Liver (tissue), 3 donors: ENCODE measurements around the gene DCN.

Experiments
- ATF3 ChIP-seq: IDR thresholded peaks from 2 replicates; pipeline ENCODE4 v1.6.1; 2016; ENCODE audit warnings: antibody characterized with exemption
- EGR1 ChIP-seq, 2 donors: IDR thresholded peaks; 2 replicates each; pipeline ENCODE4 v1.6.1; 2016 to 2018; ENCODE audit warnings: antibody characterized with exemption in 2 of 2, low read depth in 2 of 2
- GABPA ChIP-seq, 2 donors: IDR thresholded peaks in 1 of 2; conservative IDR thresholded peaks in 1 of 2; 2 replicates each; pipeline ENCODE4 v1.6.1; 2016; ENCODE audit warnings: antibody characterized with exemption in 2 of 2, mild to moderate bottlenecking in 1 of 2, moderate library complexity in 1 of 2
- HNF4G ChIP-seq: IDR thresholded peaks from 2 replicates; pipeline ENCODE4 v1.6.1; 2016; ENCODE audit warnings: antibody characterized with exemption
- JUND ChIP-seq, 2 donors: IDR thresholded peaks; 2 replicates each; pipeline ENCODE4 v1.6.1; 2016; ENCODE audit warnings: antibody characterized with exemption in 2 of 2
- MAX ChIP-seq: IDR thresholded peaks from 2 replicates; pipeline ENCODE4 v1.6.1; 2016; ENCODE audit warnings: antibody characterized with exemption
- RAD21 ChIP-seq, 2 donors: IDR thresholded peaks; 2 replicates each; pipeline ENCODE4 v1.6.1; 2016; ENCODE audit warnings: antibody characterized with exemption in 2 of 2, mild to moderate bottlenecking in 2 of 2
- SP1 ChIP-seq: IDR thresholded peaks from 2 replicates; pipeline ENCODE4 v1.6.1; 2018; ENCODE audit warnings: antibody characterized with exemption, mild to moderate bottlenecking
- TAF1 ChIP-seq: conservative IDR thresholded peaks from 2 replicates; pipeline ENCODE4 v1.6.1; 2016; ENCODE audit warnings: antibody characterized with exemption, mild to moderate bottlenecking
- YY1 ChIP-seq: IDR thresholded peaks from 2 replicates; pipeline ENCODE4 v1.6.1; 2016; ENCODE audit warnings: antibody characterized with exemption, mild to moderate bottlenecking
- TF ChIP-seq, protein P1 (sequence below): fragments of 150-350 bp; IDR thresholded peaks from 2 replicates; pipeline ENCODE4 v1.5.1; 2017; ENCODE audit warnings: improper control_type of control experiment, low read depth, low read length; ENCODE audit not compliant: missing input control
- TF ChIP-seq, protein P2 (sequence below): IDR thresholded peaks from 2 replicates; pipeline ENCODE4 v1.6.1; 2016; ENCODE audit warnings: antibody characterized with exemption, mild to moderate bottlenecking
- donor health status: healthy.
- donor health status: healthy.

DNA sequence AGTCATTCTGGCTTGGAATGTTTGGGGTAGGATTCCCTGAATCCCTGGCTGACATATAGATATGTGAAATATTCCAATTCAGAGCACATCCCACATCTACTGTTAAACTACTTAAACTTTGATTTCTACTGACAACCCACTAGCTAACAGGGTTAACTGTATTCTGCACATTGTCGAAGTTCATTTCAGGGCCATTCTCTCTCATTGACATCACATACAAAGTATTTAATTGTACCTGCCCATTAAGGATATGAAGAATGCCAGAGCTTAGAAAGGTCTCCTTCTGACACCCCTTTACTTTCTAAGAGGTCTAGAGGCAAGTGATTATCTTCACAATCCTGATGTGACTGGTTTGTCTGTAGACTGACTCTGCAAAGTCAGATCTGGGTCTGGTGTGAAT lies 2.8 kb upstream of the DCN start:
- TF ChIP-seq RAD21 (IDR thresholded peaks at IDR 0.05) (no peak), GABPA (IDR thresholded peaks at IDR 0.05 in 1 of 2, conservative IDR thresholded peaks at IDR 0.05 in 1 of 2) (no peak), HNF4G (no peak), EGR1 (IDR thresholded peaks at IDR 0.05; ENCODE audit: low read depth in 2 of 2) (no peak), SP1 (no peak), ATF3 (no peak), MAX (no peak), JUND (IDR thresholded peaks at IDR 0.05) (no peak), YY1 (no peak), TAF1 (no peak)
- TF ChIP-seq, protein P1, sequence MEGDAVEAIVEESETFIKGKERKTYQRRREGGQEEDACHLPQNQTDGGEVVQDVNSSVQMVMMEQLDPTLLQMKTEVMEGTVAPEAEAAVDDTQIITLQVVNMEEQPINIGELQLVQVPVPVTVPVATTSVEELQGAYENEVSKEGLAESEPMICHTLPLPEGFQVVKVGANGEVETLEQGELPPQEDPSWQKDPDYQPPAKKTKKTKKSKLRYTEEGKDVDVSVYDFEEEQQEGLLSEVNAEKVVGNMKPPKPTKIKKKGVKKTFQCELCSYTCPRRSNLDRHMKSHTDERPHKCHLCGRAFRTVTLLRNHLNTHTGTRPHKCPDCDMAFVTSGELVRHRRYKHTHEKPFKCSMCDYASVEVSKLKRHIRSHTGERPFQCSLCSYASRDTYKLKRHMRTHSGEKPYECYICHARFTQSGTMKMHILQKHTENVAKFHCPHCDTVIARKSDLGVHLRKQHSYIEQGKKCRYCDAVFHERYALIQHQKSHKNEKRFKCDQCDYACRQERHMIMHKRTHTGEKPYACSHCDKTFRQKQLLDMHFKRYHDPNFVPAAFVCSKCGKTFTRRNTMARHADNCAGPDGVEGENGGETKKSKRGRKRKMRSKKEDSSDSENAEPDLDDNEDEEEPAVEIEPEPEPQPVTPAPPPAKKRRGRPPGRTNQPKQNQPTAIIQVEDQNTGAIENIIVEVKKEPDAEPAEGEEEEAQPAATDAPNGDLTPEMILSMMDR = no peak
- TF ChIP-seq, protein P2, sequence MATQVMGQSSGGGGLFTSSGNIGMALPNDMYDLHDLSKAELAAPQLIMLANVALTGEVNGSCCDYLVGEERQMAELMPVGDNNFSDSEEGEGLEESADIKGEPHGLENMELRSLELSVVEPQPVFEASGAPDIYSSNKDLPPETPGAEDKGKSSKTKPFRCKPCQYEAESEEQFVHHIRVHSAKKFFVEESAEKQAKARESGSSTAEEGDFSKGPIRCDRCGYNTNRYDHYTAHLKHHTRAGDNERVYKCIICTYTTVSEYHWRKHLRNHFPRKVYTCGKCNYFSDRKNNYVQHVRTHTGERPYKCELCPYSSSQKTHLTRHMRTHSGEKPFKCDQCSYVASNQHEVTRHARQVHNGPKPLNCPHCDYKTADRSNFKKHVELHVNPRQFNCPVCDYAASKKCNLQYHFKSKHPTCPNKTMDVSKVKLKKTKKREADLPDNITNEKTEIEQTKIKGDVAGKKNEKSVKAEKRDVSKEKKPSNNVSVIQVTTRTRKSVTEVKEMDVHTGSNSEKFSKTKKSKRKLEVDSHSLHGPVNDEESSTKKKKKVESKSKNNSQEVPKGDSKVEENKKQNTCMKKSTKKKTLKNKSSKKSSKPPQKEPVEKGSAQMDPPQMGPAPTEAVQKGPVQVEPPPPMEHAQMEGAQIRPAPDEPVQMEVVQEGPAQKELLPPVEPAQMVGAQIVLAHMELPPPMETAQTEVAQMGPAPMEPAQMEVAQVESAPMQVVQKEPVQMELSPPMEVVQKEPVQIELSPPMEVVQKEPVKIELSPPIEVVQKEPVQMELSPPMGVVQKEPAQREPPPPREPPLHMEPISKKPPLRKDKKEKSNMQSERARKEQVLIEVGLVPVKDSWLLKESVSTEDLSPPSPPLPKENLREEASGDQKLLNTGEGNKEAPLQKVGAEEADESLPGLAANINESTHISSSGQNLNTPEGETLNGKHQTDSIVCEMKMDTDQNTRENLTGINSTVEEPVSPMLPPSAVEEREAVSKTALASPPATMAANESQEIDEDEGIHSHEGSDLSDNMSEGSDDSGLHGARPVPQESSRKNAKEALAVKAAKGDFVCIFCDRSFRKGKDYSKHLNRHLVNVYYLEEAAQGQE = no peak
